Left cardiac atrium (tissue), 4 donors: ENCODE data around the gene APBB2. TPM values are rescaled to one million over a fixed set of nuclear protein-coding genes. Genes with fewer than 3 reads are reported as not detected.

Experiments
- ATAC-seq, 2 donors: fragments of 200-7000 bp; cut with Tn5 transposase; one replicate each; pipeline ENCODE4 v1.9.1; 2020; ENCODE audit warnings: mild to moderate bottlenecking in 2 of 2, moderate library complexity in 2 of 2
- DNase-seq: peaks from one replicate; pipeline ENCODE4 v3.0.0-alpha.2; 2020
- intact Hi-C, 2 donors: fragments of 100-400 bp; cut with DNase I; formaldehyde crosslinking; loops; one replicate each; pipeline versions ENCODE4 v1.14.1 to v1.15.1; 2022 to 2023
- long read RNA-seq: library from polyadenylated mRNA; unstranded; transcript quantifications from one replicate; pipeline ENCODE4 v2.0.0, GENCODE V29; 2021
- total RNA-seq, 2 donors: library from RNA; stranded (reverse); fragmentation: NEBNext Ultra II Directional; extraction: Animal tissue kit (Norgen Biotek cat#: 25700); gene quantifications; one replicate each; pipeline ENCODE4 v1.2.1, GENCODE V29; 2021
- donor health status: DM: no; HTN: yes; CAD: no.
- donor health status: DM: no; HTN: yes; CAD: no; lungs with severe emphysema.
- donor health status: DM: yes; HTN: yes; CAD: no.
- donor health status: Dilated cardiomyopathy.

Gene APBB2
- total RNA-seq: 10 to 100 TPM; 53.0 to 56.5 TPM
- long read RNA-seq, full-length matches to known transcripts: 7 of 18 reads
- long read RNA-seq, partial matches to known transcripts: 5 of 18 reads
- long read RNA-seq, other reads (novel, unspliced or antisense): 6 of 18 reads

- peak; percentile 93 to 94 for ATAC-seq
- DNase-seq: peak; percentile 96
- intact Hi-C loops: loop anchor here (5.0 to 10.0 kb wide), 5 partner anchors 57 to 469 kb away; partner anchors contain the start of gene NSUN7 (in 1 of the 2)
These were observed at the start of gene APBB2 for GRCh38 chr4:41214136-41214824. TSS of gene APBB2 (minus strand) at chr4:41214542. CDS start at chr4:41033254, 181,288 bp downstream.

- DNase-seq (no peak), ATAC-seq (no peak)
- intact Hi-C loops: loop anchor here in 1 of 2 donors (5.0 kb wide), 1 partner anchor 625 kb away; no protein-coding TSS in a partner anchor
These were observed 47.9 kb upstream of the APBB2 start for GRCh38 chr4:41262198-41262597.

GRCh38 chr4:41260116-41260733, 45.9 kb upstream of the APBB2 start:
- intact Hi-C loops: loop anchor here in 1 of 2 donors (5.0 kb wide), 1 partner anchor 627 kb away; no protein-coding TSS in a partner anchor
- DNase-seq (no peak), ATAC-seq (no peak)

- peak; percentile 31 for DNase-seq
- ATAC-seq: no peak
- intact Hi-C loops: no loop called here
These were observed 44.4 kb upstream of the APBB2 start for GRCh38 chr4:41258783-41259182.

- no peak for DNase-seq
- no peak for ATAC-seq
- intact Hi-C loops: no loop called here
These were observed 43.6 kb upstream of the APBB2 start for GRCh38 chr4:41257906-41258305.

GRCh38 chr4:41257257-41257901, 43.0 kb upstream of the APBB2 start:
- DNase-seq (peak; percentile 53), ATAC-seq (peak; percentile 81 to 94)
- intact Hi-C loops: no loop called here

- intact Hi-C loops: no loop called here
These were observed 42.5 kb upstream of the APBB2 start, which contains the start of gene UCHL1 for GRCh38 chr4:41256740-41257256. TSS of gene UCHL1 (plus strand) at chr4:41256928. CDS start at chr4:41256977, 49 bp downstream.

GRCh38 chr4:41256131-41256739, 41.9 kb upstream of the APBB2 start:
- intact Hi-C loops: no loop called here
- ATAC-seq (no peak), DNase-seq (no peak)

More at GRCh38 chr4:41256740-41257256, 42.5 kb upstream of the APBB2 start, which contains the start of gene UCHL1:
- ATAC-seq: peak; percentile 74 to 88
- DNase-seq: peak; percentile 59

- DNase-seq: no peak
- intact Hi-C loops: no loop called here
- no peak for ATAC-seq
These were observed 31.6 kb upstream of the APBB2 start for GRCh38 chr4:41245983-41246382.

GRCh38 chr4:41241919-41242318, 27.6 kb upstream of the APBB2 start:
- DNase-seq (no peak), ATAC-seq (no peak)
- intact Hi-C loops: no loop called here

GRCh38 chr4:41236508-41236907, 22.2 kb upstream of the APBB2 start:
- intact Hi-C loops: no loop called here
- ATAC-seq (no peak), DNase-seq (no peak)

- ATAC-seq: no peak
- intact Hi-C loops: no loop called here
These were observed 21.7 kb upstream of the APBB2 start for GRCh38 chr4:41236032-41236431.

GRCh38 chr4:41232856-41233255, 18.5 kb upstream of the APBB2 start:
- DNase-seq (no peak), ATAC-seq (no peak)
- intact Hi-C loops: no loop called here

More at GRCh38 chr4:41236032-41236431, 21.7 kb upstream of the APBB2 start:
- DNase-seq: no peak

- ATAC-seq (no peak), DNase-seq (no peak)
- intact Hi-C loops: no loop called here
These were observed 18.1 kb upstream of the APBB2 start for GRCh38 chr4:41232406-41232805.

- ATAC-seq (no peak), DNase-seq (no peak)
- intact Hi-C loops: no loop called here
These were observed 13.6 kb upstream of the APBB2 start for GRCh38 chr4:41227902-41228301.

GRCh38 chr4:41221850-41222645, 7.7 kb upstream of the APBB2 start:
- intact Hi-C loops: no loop called here
- no peak for ATAC-seq
- no peak for DNase-seq

GRCh38 chr4:41219421-41219950, 5.1 kb upstream of the APBB2 start:
- ATAC-seq (no peak), DNase-seq (no peak)
- intact Hi-C loops: loop anchor here (5.0 to 10.0 kb wide), 2 partner anchors 292 to 475 kb away; partner anchors contain the start of gene NSUN7 (in 1 of the 2)

- intact Hi-C loops: loop anchor here (5.0 to 10.0 kb wide), 2 partner anchors 291 to 474 kb away; partner anchors contain the start of gene NSUN7 (in 1 of the 2)
- ATAC-seq (no peak), DNase-seq (no peak)
These were observed 4.4 kb upstream of the APBB2 start for GRCh38 chr4:41218703-41219102.
